GM19397 (cell line): ENCODE measurements around the gene TMEM187.
"Not testable (repeated sequence)": the region's sequence is repeated elsewhere in the genome, so short reads cannot be mapped to it uniquely, and the experiment has no call there.

ENCODE experiments used
- ATAC-seq: cut with Tn5 transposase; IDR thresholded peaks from one replicate; pipeline ENCODE4 v1.9.1; 2021; ENCODE audit warnings: mild to moderate bottlenecking, moderate library complexity; ENCODE audit not compliant: unreplicated experiment

The TMEM187 gene

DNA sequence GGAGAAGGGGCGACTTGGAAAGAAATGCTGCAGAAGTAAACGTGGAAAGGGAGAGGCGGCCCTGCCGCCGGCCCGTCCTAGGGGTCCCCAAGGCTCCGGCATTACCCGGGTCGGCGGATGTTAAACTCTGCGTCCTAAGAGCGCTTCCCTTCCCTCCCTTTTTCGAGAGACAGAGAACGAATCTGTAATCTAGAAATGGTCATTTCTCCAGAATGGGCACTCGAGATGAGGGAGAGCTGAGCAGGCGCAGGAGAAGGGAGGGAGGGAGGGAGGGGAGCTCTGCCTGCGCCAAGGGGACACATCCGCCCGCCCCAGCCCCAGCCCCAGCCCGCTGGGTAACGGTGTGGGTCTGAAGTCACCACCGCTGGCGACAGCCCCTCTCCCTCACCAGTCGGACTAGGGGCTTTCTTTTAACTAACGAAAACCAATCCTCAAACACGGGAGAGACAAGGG, 2.6 kb upstream of the TMEM187 start:
- no peak for ATAC-seq

DNA sequence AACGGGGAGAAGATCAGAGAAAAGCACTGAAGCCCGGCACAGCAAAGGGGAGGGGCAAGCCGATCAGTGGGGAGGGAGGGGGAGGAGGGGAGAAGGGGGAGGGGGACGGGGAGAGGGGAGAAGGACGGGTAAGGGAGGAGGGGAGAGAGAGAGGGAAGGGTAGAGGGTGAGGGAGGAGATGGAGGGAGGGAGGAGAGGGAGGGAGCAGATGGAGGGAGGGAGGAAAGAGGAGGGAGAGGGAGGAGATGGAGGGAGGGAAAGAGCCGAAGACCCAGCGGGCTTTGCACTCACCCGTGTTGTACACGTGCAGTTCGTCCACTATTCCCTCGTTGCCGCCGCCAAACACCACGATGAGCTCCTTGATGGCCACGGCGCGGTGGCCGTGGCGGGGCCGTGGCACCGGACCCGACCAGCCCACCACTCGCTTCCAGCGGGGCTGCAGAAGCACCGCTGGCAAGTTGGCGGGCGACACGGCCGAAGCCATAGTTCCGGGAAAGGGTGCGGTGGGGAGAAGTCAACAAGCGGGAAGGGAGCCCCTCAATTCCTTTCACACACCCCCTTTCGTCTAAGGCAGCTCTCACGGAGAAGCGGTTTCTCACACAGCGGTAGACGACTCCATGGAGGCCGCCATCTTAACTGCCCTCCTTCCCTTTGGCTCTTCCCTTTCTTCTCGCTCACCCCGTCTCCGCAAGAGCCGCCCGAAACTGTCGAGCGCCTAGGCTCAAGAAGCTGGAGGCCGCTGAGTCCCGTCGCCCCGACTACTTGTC, 2.0 kb upstream of the TMEM187 start:
- no peak for ATAC-seq

GRCh38 chrX:153971124-153971449, 1.5 kb upstream of the TMEM187 start:
- ATAC-seq: peak; percentile 36

DNA sequence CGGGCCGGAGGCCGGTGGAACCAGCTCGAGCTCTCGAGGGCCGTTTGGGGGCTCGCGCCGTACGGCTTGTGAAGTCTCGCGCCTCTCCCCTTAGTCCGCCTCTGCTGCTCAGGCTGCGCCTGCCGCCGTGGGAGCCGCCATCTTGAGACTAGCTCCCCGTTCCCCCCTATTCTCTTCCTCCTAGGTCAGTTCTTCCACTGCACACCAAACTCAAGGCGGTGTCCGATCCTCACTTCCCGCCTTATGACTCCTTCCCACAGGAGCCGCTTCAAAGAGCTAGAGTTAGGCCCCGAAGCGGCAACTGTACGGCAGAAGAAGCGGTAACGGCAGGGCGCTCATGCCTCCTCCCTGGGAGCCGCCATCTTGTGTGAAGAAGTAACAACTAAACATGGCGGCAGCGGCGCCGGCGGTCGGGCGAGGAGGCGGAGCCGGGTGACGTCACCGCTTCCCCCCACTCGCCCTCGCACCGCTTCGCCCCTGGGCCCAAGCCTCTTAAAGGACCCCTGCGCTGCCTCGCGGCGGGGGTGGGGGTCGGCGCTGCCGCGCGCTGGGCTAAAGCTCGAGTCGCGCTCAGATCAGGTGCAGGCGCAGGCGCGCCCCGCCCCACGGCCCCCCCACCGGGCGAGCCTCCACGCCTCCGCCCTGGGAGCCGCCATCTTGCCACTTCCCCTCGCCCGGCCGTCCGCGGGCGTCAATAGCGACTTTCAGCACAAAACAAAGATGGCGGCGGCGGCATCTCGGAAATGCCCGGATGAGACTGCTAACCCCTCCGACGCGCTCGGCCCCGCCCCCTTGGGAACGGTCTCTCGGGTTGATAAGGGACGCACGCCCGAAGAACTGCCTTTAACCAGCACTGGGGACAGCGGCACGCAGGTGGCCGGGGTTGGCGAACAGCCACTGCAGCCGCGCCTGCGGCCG, 845 bp upstream of the TMEM187 start, which contains the start of gene HCFC1:
TSS of gene HCFC1 (minus strand) at position 369 of the 918 bp plus-strand sequence. CDS start 978 bp downstream, outside the sequence.
- ATAC-seq: peak; percentile 37

DNA sequence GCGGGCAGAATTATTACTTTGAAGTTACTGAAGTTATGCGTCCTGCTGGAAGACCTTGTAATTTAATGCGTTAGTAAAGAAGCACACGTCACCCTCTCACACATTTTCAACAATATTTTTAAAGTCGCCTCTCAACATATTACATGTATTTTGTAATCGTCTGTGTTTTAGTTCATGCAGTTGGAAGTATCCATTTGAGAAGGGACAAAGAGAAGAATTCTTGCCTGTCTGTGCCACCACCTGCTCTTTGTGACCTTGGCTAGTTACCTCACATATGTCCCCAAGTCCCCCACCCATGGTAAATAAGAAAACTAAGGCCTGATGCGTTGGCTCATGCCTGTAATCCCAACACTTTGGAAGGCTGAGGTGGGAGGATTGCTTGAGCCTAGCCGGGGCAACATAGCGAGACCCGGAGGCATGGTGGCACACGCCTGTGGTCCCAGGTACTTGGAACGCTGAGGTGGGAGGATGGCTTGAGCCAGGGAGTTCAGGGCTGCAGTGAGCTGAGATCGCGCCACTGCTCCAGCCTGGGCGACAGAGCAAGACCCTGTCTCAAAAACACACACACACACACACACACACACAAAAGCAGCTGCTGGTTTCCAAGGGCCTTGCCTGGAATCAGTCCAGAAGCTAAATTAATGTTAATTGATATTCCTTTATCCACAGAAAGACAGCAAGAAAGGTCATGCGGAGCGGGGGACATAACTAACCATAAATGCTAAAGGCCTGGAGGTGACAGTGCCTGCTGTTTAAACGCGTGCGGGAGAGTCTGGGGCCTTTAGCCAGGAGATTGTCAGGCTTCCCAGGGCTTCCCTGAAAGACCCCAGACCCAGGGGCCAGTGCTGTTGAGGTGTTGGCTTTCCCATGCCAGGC, 811 bp downstream of the TMEM187 start:
- ATAC-seq: no peak

- ATAC-seq: no peak
Measured at GRCh38 chrX:153974003-153974725, 1.6 kb downstream of the TMEM187 start.

DNA sequence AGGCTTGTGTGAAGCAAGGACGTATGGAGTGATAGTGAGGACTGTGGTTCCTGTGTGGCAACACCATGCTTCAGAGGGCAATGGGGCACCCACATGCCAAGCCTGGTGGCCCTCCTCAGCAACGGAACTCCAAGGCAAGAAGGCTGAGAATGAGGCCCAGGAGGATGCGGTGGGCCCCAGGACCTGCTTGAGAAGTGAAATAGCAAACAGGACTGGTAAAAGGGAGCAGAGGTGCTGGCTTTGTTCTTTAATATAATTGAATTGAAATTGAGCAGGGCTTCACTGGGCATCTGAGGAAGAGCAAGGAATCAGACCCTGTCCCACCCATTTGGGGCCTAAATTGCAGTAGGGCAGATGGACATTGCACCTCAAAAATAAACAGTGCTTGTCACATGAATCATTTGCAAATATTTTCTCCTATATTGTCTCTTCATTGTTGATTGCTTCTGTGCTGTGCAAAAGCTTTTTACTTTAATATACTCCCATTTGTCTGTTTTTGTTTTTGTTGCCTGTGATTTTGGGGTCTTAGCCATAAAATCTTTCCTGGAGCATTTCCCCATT, 2.3 kb downstream of the TMEM187 start:
- no peak for ATAC-seq

- ATAC-seq: not testable (repeated sequence)
Measured at GRCh38 chrX:153980394-153980793, 7.8 kb downstream of the TMEM187 start.

DNA sequence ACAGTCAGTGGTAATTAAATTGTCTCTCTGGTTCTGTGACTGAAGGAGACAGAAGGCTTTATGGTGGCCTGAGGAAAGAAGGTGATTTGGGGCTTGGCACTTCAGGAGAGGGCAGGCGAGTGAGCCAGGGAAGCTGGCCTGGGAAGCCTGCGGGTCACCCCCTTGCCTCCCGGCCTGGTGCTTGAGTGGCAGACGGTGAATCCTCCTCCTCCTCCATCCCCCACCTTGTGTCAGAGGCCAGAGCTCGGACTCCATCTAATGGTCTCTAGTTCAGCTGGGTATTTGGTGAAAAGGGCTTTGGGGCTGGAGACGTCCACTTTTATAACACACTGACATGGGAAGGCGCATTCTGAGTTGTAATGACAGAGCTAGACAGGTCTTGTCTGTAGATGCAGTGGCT, 8.7 kb downstream of the TMEM187 start:
- ATAC-seq: no peak

DNA sequence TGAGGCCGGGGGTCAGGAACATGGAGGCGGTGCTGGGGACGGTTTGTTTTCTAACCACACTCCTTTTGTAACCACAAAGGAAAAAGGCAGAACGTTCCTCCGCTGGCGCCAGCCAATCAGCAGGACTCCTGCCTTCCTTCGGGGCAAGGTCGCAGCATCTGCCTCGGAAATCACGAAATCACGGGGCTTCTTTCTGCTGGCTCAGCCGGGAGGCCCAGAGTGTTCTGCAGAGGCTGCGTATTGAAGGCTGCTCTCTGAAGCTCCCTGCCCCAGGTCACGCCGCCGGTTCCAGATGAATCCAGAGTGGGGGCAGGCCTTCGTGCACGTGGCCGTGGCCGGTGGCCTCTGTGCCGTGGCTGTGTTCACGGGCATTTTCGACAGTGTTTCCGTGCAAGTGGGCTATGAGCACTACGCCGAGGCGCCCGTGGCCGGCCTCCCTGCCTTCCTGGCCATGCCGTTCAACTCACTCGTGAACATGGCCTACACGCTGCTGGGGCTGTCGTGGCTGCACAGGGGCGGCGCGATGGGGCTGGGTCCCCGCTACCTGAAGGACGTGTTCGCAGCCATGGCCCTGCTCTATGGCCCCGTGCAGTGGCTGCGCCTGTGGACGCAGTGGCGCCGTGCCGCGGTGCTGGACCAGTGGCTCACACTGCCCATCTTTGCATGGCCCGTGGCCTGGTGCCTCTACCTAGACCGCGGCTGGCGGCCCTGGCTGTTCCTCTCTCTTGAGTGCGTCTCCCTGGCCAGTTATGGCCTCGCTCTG, 9.4 kb downstream of the TMEM187 start:
- no peak for ATAC-seq

DNA sequence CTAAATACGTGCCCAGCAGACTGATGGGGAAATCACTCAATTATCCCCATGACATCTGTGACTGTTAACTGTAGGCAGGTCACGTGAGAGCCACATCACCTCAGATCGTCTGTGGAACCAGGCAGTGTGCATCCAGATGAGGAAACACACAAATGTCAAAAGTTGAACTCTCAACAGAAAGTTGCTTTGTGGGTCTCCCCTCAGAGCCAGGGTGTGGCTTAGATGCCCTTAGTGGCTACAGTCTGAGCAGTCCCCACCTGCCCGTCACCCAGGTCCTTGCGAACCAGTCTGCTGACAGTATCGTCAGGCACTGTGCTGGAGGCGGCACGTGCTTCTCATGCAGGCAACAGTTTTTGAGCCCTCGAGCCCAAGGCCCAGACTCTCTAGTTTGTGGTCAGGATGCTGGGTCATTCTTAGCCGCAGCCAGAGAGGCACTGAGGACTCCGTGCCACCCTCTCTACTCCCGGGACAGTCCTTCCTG, 10.8 kb downstream of the TMEM187 start:
- ATAC-seq: no peak

- no peak for ATAC-seq
Measured at GRCh38 chrX:153984351-153985178, 12.0 kb downstream of the TMEM187 start.

GRCh38 chrX:153988493-153988892, 15.9 kb downstream of the TMEM187 start:
- no peak for ATAC-seq

DNA sequence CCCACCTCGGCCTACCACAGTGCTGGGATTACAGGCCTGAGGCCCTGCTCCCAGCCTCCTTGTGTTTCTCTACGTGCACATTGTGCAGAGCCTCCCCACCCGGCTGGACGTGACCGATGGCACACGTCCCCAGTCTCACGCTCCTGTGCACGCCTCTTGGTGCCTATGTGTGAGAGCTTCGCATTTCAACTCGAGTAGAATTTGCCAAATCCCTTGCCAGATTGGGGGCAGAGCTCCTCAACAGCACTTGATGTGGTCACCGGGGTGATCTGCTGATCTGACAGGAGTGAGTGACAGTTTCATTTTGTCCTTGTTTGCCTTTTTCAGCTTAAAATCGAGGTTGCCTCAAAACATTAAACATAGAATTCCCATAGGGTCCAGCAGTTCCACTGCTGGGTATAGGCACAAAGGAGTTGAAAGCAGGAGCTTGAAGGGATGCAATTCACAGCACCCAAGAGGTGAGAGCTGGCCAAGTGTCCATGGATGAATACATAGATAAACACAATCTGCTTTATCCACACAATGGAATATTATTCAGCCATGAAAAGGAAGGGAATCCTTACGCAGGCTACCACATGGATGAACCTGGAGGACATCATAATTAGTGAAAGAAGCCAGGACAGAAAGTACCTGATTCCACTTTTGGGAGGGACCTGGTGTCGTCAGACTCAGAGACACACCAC, 17.6 kb downstream of the TMEM187 start:
- ATAC-seq: no peak

GRCh38 chrX:153991013-153991580, 18.5 kb downstream of the TMEM187 start:
- no peak for ATAC-seq

DNA sequence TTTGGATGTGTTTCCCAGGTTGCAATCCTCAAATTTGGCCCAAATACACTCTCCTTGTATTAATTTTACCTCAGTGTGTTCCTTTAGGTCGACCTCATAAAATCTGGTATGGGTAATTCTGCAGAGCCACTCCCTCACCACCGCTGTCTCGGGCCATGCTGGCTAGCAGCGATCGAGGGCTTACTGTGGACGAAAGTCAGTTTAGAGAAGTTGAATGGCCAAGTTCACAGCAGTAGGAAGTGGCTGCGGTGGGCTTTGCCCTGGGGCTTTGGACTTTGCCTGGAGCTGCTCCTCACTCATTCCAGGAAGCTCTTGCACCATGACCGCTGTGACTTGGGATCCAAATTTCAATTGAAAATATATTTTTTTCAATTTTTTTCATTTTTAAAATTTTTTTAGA, 19.6 kb downstream of the TMEM187 start:
- no peak for ATAC-seq

GRCh38 chrX:153993079-153993478, 20.5 kb downstream of the TMEM187 start:
- ATAC-seq: no peak
